HepG2 (cell line): Measurements from ENCODE around the gene SRSF2. TPM values are rescaled to one million over a fixed set of nuclear protein-coding genes. Genes with fewer than 3 reads are reported as not detected.
"Not testable (repeated sequence)": the region's sequence is repeated elsewhere in the genome, so short reads cannot be mapped to it uniquely, and the experiment has no call there.

Experiments used
- ATAC-seq: fragments of 200-7000 bp; cut with Tn5 transposase; 3 replicates; pipeline ENCODE4 v1.9.1; 2020; ENCODE audit warnings: mild to moderate bottlenecking, moderate library complexity
- BruUV-seq: library from RNA; stranded (reverse); fragments of 400-500 nt; replicated peaks from 2 replicates; lab custom pipeline; 2021; lab: Mats Ljungman, UMichigan
- CTCF ChIA-PET: fragments of 300-600 bp; formaldehyde crosslinking; extraction: SDS; loops from one replicate; lab custom pipeline; 2021; ENCODE audit warnings: low total read pairs, inconsistent platforms, low intra/inter-chr PET ratio; lab: Yijun Ruan, JAX
- POLR2A ChIA-PET: fragments of 350-600 bp; sonication (Branson Sonifier 250); formaldehyde crosslinking; loops from one replicate; lab custom pipeline; 2020; ENCODE audit warnings: antibody characterized with exemption, inconsistent platforms; lab: Yijun Ruan, JAX
- DNase-seq: peaks from one replicate; pipeline ENCODE4 v3.0.0-alpha.2; 2015; ENCODE audit warnings: low spot score
- FAIRE-seq: peaks from 3 replicates; lab custom pipeline; 2011; peaks lifted over from hg19 to GRCh38; lab: Jason Lieb, UNC
- H2AFZ ChIP-seq: one replicate; pipeline ENCODE4 v1.6.1; 2011; ENCODE audit warnings: low read length, inconsistent platforms
- H3K27ac ChIP-seq: fragments of 300-600 bp; 3 replicates; pipeline ENCODE4 v1.8.0; 2011; ENCODE audit warnings: mixed run types, mild to moderate bottlenecking, mixed read lengths, low read length, inconsistent platforms; ENCODE audit not compliant: insufficient read depth; ENCODE audit errors: extremely low read length
- H3K27me3 ChIP-seq, 2 experiments: fragments of 200-600 bp in 1 of 2; 2 replicates in 1 of 2; 3 replicates in 1 of 2; pipeline versions ENCODE4 v1.6.0 to v1.8.0; 2011; ENCODE audit warnings: low read length in 2 of 2, mild to moderate bottlenecking in 2 of 2, moderate library complexity in 2 of 2, inconsistent platforms in 1 of 2; ENCODE audit not compliant: insufficient read depth in 2 of 2, control insufficient read depth in 1 of 2
- H3K36me3 ChIP-seq, 2 experiments: fragments of 200-600 bp in 1 of 2; replicated peaks in 1 of 2; 2 replicates in 1 of 2; 3 replicates in 1 of 2; pipeline versions ENCODE4 v1.5.1 to v1.8.0; 2011; ENCODE audit warnings: low read length in 2 of 2, inconsistent platforms in 1 of 2; ENCODE audit not compliant: insufficient read depth in 2 of 2, control insufficient read depth in 1 of 2
- H3K4me1 ChIP-seq: 2 replicates; pipeline ENCODE4 v1.5.1; 2012; ENCODE audit warnings: low read length, inconsistent platforms; ENCODE audit not compliant: insufficient read depth
- H3K4me2 ChIP-seq: 2 replicates; pipeline ENCODE4 v1.6.0; 2011; ENCODE audit warnings: low read depth, low read length, inconsistent platforms
- H3K4me3 ChIP-seq, 3 experiments: fragments of 200-600 bp in 1 of 3; sonication (generic), shearing (Covaris generic) in 1 of 3; replicated peaks in 1 of 3; 2 replicates each; pipeline ENCODE4 v1.5.1; 2011 to 2016; ENCODE audit warnings: low read length in 3 of 3, inconsistent platforms in 2 of 3, low read depth in 2 of 3, mild to moderate bottlenecking in 2 of 3, control low read depth in 1 of 3, mixed read lengths in 1 of 3; ENCODE audit not compliant: insufficient read depth in 1 of 3
- H3K79me2 ChIP-seq: one replicate; pipeline ENCODE4 v1.6.1; 2011; ENCODE audit warnings: low read length, inconsistent platforms; ENCODE audit not compliant: insufficient read depth
- H3K9ac ChIP-seq: 2 replicates; pipeline ENCODE4 v1.6.0; 2011; ENCODE audit warnings: mild to moderate bottlenecking, low read depth, low read length, inconsistent platforms; ENCODE audit not compliant: insufficient read depth
- H3K9me3 ChIP-seq: 2 replicates; pipeline ENCODE4 v1.5.1; 2012; ENCODE audit warnings: mild to moderate bottlenecking, low read length
- H4K20me1 ChIP-seq: 2 replicates; pipeline ENCODE4 v1.6.0; 2011; ENCODE audit warnings: inconsistent platforms, mild to moderate bottlenecking, low read length, moderate library complexity; ENCODE audit not compliant: insufficient read depth
- SALL2 ChIP-seq: sonication (generic); formaldehyde crosslinking; IDR thresholded peaks from 2 replicates; pipeline ENCODE4 v1.8.1; 2023; ENCODE audit warnings: mild to moderate bottlenecking, missing genetic modification reagents, inconsistent platforms
- TFE3 ChIP-seq: IDR thresholded peaks from 2 replicates; pipeline ENCODE4 v1.6.1; 2016
- ZNF121 ChIP-seq: sonication (generic); formaldehyde crosslinking; IDR thresholded peaks from 2 replicates; pipeline ENCODE4 v1.5.0; 2020; ENCODE audit warnings: mild to moderate bottlenecking, missing genetic modification reagents
- ZNF235 ChIP-seq: sonication (generic); formaldehyde crosslinking; IDR thresholded peaks from 2 replicates; pipeline ENCODE4 v1.8.1; 2023; ENCODE audit warnings: mild to moderate bottlenecking, missing genetic modification reagents, borderline replicate concordance
- ZNF713 ChIP-seq: sonication (generic); formaldehyde crosslinking; IDR thresholded peaks from 2 replicates; pipeline ENCODE4 v1.4.0; 2020; ENCODE audit warnings: mild to moderate bottlenecking, missing genetic modification reagents
- ZNF770 ChIP-seq: sonication (generic); formaldehyde crosslinking; IDR thresholded peaks from 2 replicates; pipeline ENCODE4 v1.5.0; 2020; ENCODE audit warnings: mild to moderate bottlenecking, missing genetic modification reagents
- WGBS: methylation state at CpG from one replicate; pipeline ENCODE4 v1.1.6; 2017; ENCODE audit warnings: low lambda C conversion rate; 5-methylcytosine and 5-hydroxymethylcytosine counted together
- in situ Hi-C: cut with HindIII; loops from 2 replicates; pipeline ENCODE4 v1.10.0; 2017; ENCODE audit warnings: low pct_unique_long_range_greater_than_20kb; ENCODE audit not compliant: extremely low pct_ligation_motif_present
- intact Hi-C: fragments of 100-400 bp; cut with micrococcal nuclease; formaldehyde crosslinking; loops from one replicate; pipeline ENCODE4 v1.10.0; 2022; ENCODE audit not compliant: unreplicated experiment
- polyA plus RNA-seq, 8 experiments: library from polyadenylated mRNA; depleted of rRNA in 3 of 8; stranded (reverse) in 7 of 8; unstranded in 1 of 8; fragments of >200 nt; fragmentation: Illumina TruSeq in 4 of 8; extraction: Trizol in 4 of 8; gene quantifications; 2 replicates each; pipeline versions ENCODE4 v1.2.1 to v1.2.3, GENCODE V29; 2011 to 2016; ENCODE audit warnings: low read depth in 4 of 8, missing spikeins in 1 of 8, mixed read lengths in 1 of 8; ENCODE audit not compliant: insufficient read depth in 1 of 8
- total RNA-seq, 5 experiments: library from RNA; depleted of rRNA; stranded (reverse); fragments of >200 nt; fragmentation: Illumina TruSeq; extraction: Trizol; gene quantifications; 2 replicates each; pipeline ENCODE4 v1.2.3, GENCODE V29; 2016; ENCODE audit warnings: low read depth in 1 of 5

The SRSF2 gene
- total and polyA plus RNA-seq, 2 of the 13 experiments (the other 11 are each of a cell fraction or from before 2014, with no cell fraction given), result 306 to 319 TPM

GRCh38 chr17:76712321-76712720 lies 24.8 kb downstream of the SRSF2 start:
- DNase-seq, H4K20me1 ChIP-seq, intact Hi-C loops, FAIRE-seq, CTCF ChIA-PET, BruUV-seq, H3K27me3 ChIP-seq, H3K27ac ChIP-seq, H3K4me2 ChIP-seq, H3K4me3 ChIP-seq, H3K9me3 ChIP-seq, H3K9ac ChIP-seq, in situ Hi-C loops, ATAC-seq, H2AFZ ChIP-seq: not testable (repeated sequence)
- WGBS, result 95% methylated on average over 7 of the region's 7 CpGs
- peak; percentile 42; the same call in 1 of the 2 replicates for TF ChIP-seq ZNF121 (CRISPR knock-in tag)
- POLR2A ChIA-PET, result interaction anchor here (1.4 to 3.6 kb wide), 4 partner anchors 11 to 25 kb away, joined by 3 to 20 read pairs (median 6); partner anchors contain the start of genes MFSD11 and SRSF2
- Histone ChIP-seq H3K4me1 (peaks cover 49% of the 10 kb centered on the region), H3K79me2 (peaks cover 14% of the 10 kb centered on the region), H3K36me3 (peaks cover 10 to 37% of the 10 kb centered on the region in 2 experiments)

- DNase-seq, result no peak
- Histone ChIP-seq H3K4me2 (peak within 1 kb of the TSS; percentile 98), H3K4me3 (peak within 1 kb of the TSS; percentile 61 to 76 (median 73)), H3K9me3 (no peaks in the 10 kb centered on the region), H4K20me1 (no peaks in the 10 kb centered on the region; the same call in 1 of the 2 replicates), H3K79me2 (peaks cover 22% of the 10 kb centered on the region), H3K4me1 (peaks cover 55% of the 10 kb centered on the region), H3K36me3 (peaks cover 5 to 24% of the 10 kb centered on the region in 2 experiments), H3K27ac (peak within 1 kb of the TSS; percentile 11), H3K27me3 (no peaks in the 10 kb centered on the region), H2AFZ (no peak within 1 kb of the TSS), H3K9ac (peak within 1 kb of the TSS; percentile 69)
- ChIA-PET POLR2A (interaction anchor here (0.7 to 3.6 kb wide), 10 partner anchors 10 to 160 kb away, joined by 3 to 20 read pairs (median 3); partner anchors contain the start of genes JMJD6, METTL23, MFSD11 and SRSF2), CTCF (no interaction called here)
- peak; percentile 63 for ATAC-seq
- in situ Hi-C loops, result no loop called here
- intact Hi-C loops, result no loop called here
- no TSS peak for BruUV-seq
- FAIRE-seq, result no peak
- WGBS, result 17% methylated on average over 15 of the region's 56 CpGs
- TF ChIP-seq ZNF770 (CRISPR knock-in tag) (peak; percentile 92), TFE3 (CRISPR knock-in tag) (no peak), ZNF713 (no peak), SALL2 (peak; percentile 13; the same call in 1 of the 2 replicates), ZNF235 (CRISPR knock-in tag) (no peak)
Measured at GRCh38 chr17:76710863-76711611, 26.1 kb downstream of the SRSF2 start, which contains the start of gene MXRA7. Gene MXRA7, minus strand, starts transcription at chr17:76710965. Its CDS starts 19 bp downstream, at chr17:76710946.
